ENCODE measurements around the gene CBARP.
"Not testable (repeated sequence)": the region's sequence is repeated elsewhere in the genome, so short reads cannot be mapped to it uniquely, and the experiment has no call there.

Gene CBARP

GRCh38 chr19:1224047-1224825, 13.6 kb downstream of the CBARP start:
- DNase-seq: no peak

DNA sequence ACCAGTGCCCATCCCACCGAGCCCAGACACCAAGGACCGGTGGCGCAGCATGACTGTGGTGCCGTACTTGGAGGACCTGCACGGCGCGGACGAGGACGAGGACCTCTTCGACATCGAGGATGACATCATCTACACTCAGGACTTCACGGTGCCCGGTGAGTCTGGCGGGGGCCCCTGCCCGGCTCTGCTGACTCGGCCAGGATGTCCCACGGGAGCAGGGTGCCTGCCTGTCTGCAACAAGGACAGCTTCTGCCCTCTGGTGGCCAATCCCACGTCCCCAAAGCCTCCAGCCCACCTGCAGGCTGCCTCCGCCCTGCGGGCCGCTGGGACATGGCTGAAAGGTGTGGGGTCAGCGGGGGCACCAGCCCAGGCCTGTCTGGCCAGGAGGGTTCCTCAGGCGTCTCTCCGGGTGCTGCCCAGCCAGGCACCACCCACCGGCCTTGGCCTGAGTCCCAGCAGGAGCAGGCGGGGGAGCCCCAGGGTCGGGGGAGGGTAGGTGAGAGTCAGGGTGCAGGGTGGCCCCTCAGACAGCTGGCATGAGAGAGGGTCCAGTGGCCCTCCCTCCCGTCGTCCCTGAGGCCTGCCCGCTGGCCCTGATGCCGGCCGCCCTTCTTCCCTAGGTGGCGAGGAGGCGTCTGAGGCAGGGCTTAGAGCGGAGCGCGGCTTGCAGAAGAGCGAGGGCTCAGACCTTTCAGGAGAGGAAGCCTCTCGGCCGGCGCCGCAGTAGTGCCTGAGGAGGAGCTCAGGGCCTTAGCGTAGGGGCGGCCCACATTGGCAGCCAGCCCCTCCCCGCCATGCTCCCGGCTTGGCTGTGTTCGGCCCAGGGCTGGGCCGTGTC, 14.6 kb downstream of the CBARP start:
- no peak for DNase-seq

DNA sequence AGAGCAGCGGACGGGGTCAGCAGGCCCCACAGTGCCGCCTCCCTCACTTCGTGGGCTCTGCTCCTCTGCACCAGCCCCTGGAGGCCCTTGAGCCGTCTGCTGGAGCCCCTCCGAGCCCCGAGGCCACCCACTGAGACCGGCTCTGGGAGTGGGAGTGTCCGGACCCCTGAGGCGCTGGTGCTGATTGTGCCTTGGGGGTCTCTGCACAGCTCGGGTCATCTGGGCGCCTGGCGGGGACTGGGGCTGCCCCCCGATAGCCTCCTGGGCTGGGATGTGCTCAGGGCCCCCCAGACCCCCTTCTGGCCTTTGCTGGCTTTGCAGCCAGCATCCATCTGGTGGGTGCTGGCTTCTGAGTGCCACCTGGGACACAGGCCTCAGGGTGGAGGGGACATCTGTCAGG, 15.4 kb downstream of the CBARP start:
- DNase-seq: no peak

GRCh38 chr19:1221904-1222255, 15.9 kb downstream of the CBARP start:
- DNase-seq: no peak

- DNase-seq: no peak
These were observed 16.6 kb downstream of the CBARP start for GRCh38 chr19:1220976-1221903.

DNA sequence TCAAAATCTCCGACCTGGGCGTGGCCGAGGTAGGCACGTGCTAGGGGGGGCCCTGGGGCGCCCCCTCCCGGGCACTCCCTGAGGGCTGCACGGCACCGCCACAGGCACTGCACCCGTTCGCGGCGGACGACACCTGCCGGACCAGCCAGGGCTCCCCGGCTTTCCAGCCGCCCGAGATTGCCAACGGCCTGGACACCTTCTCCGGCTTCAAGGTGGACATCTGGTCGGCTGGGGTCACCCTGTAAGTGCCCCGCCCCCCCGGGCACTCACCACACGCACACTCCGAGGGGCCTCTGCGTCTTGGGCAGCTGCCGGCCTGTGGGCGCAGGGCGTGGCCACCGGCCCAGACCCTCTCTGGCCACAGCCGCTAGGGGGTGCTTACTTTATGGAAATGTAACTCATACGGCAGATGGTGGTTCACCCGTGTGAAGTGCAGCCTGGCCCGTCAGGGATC, 17.3 kb downstream of the CBARP start:
- DNase-seq: no peak

- no peak for DNase-seq
These were observed 17.9 kb downstream of the CBARP start for GRCh38 chr19:1219786-1220476.

DNA sequence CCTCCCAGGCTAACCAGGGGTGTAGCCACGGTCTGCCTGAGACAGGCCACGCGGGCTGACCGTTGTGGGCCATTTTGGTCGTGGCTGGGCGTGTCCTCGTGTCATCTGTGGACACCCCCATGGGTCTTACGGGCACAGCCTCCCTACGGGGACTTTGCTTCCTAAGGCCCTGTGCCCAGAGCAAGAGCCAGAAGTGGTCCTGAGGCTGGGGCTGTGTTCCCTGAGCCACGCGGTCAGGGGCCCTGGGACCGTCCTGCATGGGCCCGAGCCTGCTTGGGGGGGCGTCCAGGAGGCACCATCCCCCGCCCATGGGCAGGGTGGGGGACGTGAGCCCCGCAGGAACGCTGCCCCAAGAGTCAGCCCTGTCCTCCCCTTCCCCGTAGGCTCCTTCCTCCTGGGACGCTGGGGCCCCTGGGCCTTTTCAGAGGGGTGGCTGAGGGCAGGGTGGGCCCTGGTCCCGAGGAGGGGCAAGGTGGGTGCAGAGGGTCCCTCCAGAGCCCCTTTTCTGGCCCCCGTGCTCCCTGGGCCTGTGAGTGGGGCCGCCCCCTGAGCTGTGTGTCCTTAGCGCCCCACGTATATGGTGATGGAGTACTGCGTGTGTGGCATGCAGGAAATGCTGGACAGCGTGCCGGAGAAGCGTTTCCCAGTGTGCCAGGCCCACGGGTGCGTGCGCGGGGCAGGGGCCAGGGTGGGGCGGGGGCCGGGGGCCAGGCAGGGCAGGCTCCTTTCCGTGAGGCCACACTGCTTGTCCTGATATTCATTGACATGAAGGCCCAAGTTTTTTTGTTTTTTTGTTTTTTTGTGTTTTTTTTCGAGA, 18.8 kb downstream of the CBARP start:
- DNase-seq: no peak

- DNase-seq: no peak
These were observed 20.4 kb downstream of the CBARP start for GRCh38 chr19:1217366-1217765.

DNA sequence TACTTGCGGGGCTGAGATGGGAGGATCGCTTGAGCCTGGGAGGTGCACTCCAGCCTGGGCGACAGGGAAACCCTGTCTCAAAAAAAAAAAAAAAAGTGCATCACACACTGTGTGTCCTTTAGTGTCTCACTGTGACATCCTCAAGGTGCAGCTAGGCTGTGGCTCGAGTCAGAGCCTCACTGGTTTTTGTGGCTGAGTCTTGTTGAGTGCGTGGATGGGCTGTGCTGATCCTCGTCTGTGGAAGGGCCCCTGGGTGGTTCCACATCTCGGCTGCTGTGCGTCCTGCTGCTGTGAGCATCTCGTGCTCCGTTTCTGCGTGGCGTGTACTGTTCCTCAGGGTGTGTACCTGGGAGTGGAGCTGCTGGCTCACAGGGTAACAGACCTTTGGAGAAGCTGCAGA, 21.0 kb downstream of the CBARP start:
- no peak for DNase-seq

DNA sequence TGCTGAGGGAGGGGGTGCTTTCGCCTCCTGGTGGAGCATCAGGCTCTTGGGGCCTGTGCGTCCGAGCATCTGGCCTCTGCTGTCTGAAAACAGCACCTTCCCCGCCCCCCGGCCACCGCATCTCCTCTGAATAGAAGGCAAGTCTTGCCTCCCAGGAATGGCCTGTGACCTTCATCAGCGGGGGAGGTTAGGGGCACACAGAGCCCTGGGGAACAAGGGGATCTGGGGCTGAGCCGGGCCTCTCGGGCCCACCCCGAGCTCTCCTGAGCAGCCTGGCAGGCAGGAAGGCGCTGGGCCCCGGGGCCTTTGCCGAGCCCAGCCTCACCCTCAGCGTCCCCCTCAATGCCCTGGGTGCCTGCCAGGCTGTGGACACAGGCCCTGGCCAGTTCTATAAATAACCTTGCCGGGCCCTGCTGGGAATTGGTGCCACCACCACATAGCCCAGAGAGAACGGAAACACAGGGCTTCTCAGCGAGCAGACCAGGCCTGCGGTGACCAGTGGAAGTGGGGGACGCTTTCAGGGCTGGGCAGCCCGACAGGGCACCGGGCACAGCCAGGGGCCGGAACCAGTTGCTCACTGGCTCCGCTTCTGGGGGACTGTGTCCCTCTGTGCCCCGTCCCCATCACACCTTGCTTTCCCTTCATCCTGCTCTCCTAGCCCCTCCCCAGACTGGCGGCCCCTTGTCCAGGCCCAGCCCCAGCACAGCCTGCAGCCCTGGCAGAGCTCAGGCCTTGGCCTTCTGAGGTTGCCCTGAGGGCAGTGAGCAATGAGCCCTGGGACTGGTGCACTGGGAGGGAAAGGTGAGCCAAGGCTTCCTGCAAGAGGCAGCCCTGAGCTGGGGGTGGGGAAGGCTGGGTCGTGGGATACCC, 22.7 kb downstream of the CBARP start:
- no peak for DNase-seq

GRCh38 chr19:1214299-1214861, 23.4 kb downstream of the CBARP start:
- no peak for DNase-seq

DNA sequence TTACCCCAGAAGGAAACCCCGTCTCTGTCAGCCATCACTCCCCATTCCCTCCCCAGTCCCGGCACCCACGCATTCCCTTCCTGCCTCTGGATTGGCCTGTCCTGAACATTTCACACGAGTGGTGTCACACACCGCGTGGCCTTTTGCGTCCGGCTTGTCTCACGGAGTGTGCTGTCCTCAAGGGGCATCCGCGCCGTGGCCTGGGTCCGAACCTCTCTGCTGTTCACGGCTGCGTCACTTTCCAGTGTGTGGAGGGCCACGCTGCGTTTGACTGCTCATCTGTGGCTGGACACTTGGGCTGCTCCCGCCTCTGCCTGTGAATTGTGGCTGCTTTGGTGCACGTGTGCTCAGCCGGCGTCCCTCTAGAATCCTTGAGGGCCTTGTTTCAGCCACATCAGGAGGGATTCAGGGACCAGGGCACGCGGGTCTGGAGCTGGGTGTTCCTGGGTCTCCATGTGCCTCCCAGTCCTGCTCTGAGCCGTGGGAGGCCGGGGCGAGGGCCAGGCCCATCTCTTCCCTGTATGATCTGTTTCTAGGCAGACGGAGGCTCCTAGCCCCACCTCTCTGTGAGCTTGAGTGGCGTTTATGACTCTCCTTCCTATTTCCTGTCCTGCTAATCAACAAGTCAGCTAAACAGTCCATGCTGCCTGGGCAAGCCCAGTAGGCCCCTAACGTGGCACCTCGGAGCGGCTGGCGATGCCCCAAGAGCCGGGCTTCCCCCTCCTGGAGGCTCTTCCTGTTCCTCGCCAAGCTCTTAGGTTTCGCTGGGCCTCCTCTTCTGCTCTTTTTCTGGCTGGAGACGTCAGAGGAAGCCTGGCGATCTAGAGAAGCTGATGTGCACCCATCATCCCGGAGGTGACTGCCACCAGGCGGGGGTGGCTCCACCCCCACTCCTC, 24.2 kb downstream of the CBARP start:
- peak in 1 of 2 experiments; percentile 32 for DNase-seq

- no peak for DNase-seq
These were observed 26.1 kb downstream of the CBARP start for GRCh38 chr19:1211494-1212234.

- DNase-seq: no peak
These were observed 27.6 kb downstream of the CBARP start for GRCh38 chr19:1210227-1210538.

- DNase-seq: not testable (repeated sequence)
These were observed 29.0 kb downstream of the CBARP start for GRCh38 chr19:1208830-1209229.

DNA sequence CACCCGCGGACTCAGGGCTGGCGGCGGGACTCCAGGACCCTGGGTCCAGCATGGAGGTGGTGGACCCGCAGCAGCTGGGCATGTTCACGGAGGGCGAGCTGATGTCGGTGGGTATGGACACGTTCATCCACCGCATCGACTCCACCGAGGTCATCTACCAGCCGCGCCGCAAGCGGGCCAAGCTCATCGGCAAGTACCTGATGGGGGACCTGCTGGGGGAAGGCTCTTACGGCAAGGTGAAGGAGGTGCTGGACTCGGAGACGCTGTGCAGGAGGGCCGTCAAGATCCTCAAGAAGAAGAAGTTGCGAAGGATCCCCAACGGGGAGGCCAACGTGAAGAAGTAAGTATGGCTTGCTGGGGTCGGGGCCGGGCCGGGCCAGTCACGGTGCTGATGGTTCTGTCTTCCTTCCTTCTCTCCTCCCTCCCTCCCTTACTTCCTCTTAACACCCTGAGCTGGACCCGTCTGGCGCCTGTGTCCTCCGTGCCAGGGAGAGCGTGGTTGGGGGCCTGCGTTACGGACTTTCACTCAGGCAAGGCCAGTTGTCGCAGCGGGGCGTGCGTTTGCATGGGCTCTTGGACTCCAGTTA, 30.8 kb downstream of the CBARP start:
- DNase-seq: peak in 1 of 2 experiments; percentile 7
